Suppressor macrophage (primary cell): Measurements from ENCODE around the gene LAMA3.

Experiments used
- DNase-seq, 4 experiments: peaks; one replicate each; pipeline ENCODE4 v3.0.0-alpha.2; 2020 to 2022

The LAMA3 gene

GRCh38 chr18:23856466-23857163 lies 167.4 kb downstream of the LAMA3 start:
- no peak for DNase-seq

GRCh38 chr18:23857164-23857552 lies 167.9 kb downstream of the LAMA3 start:
- DNase-seq, result no peak

- DNase-seq, result no peak
Measured at GRCh38 chr18:23857756-23858155, 168.5 kb downstream of the LAMA3 start.

GRCh38 chr18:23859466-23860336 lies 170.4 kb downstream of the LAMA3 start:
- peak in 2 of 4 experiments; percentile 27 to 42 for DNase-seq

GRCh38 chr18:23861326-23861725 lies 172.1 kb downstream of the LAMA3 start:
- no peak for DNase-seq

GRCh38 chr18:23861805-23862470 lies 172.7 kb downstream of the LAMA3 start:
- peak; percentile 42 to 77 (median 52) for DNase-seq

GRCh38 chr18:23864624-23865023 lies 175.4 kb downstream of the LAMA3 start:
- DNase-seq, result peak in 1 of 4 experiments; percentile 21

GRCh38 chr18:23867006-23867405 lies 177.8 kb downstream of the LAMA3 start:
- no peak for DNase-seq

GRCh38 chr18:23868136-23868785 lies 179.0 kb downstream of the LAMA3 start:
- no peak for DNase-seq

- DNase-seq, result peak in 1 of 4 experiments; percentile 39
Measured at GRCh38 chr18:23870676-23871380, 181.6 kb downstream of the LAMA3 start.

- peak in 1 of 4 experiments; percentile 21 for DNase-seq
Measured at GRCh38 chr18:23871410-23871809, 182.2 kb downstream of the LAMA3 start.

- no peak for DNase-seq
Measured at GRCh38 chr18:23872701-23873550, 183.7 kb downstream of the LAMA3 start.

- DNase-seq, result no peak
Measured at GRCh38 chr18:23875966-23876895, 187.0 kb downstream of the LAMA3 start.

- DNase-seq, result no peak
Measured at GRCh38 chr18:23876921-23877320, 187.7 kb downstream of the LAMA3 start.

- DNase-seq, result peak in 2 of 4 experiments; percentile 29 to 37
Measured at GRCh38 chr18:23877371-23877770, 188.1 kb downstream of the LAMA3 start.

GRCh38 chr18:23878336-23878900 lies 189.2 kb downstream of the LAMA3 start:
- DNase-seq, result no peak

GRCh38 chr18:23879126-23879525 lies 189.9 kb downstream of the LAMA3 start:
- DNase-seq, result no peak

- DNase-seq, result no peak
Measured at GRCh38 chr18:23879544-23879943, 190.3 kb downstream of the LAMA3 start.

GRCh38 chr18:23879966-23880565 lies 190.8 kb downstream of the LAMA3 start:
- DNase-seq, result no peak
